K562 (cell line): ENCODE results near the gene ATF3. TPM values are rescaled to one million over a fixed set of nuclear protein-coding genes. Genes with fewer than 3 reads are reported as not detected.

Source experiments
- ATF1 ChIP-seq, 2 experiments: fragments of 450-650 bp in 1 of 2; IDR thresholded peaks; 2 replicates each; pipeline ENCODE4 v1.6.1; 2016; ENCODE audit warnings: missing compliant biosample characterization in 1 of 2, missing genetic modification characterization in 1 of 2
- CHD4 ChIP-seq: fragments of 200-600 bp; sonication (generic); IDR thresholded peaks from 3 replicates; pipeline ENCODE4 v1.6.1; 2012; ENCODE audit warnings: low read depth, mild to moderate bottlenecking, mixed read lengths, low read length, inconsistent platforms; ENCODE audit not compliant: insufficient read depth, insufficient replicate concordance, poor library complexity, severe bottlenecking
- ETV1 ChIP-seq: fragments of 450-650 bp; conservative IDR thresholded peaks from 2 replicates; pipeline ENCODE4 v1.6.1; 2016; ENCODE audit warnings: missing genetic modification characterization, control low read depth, low read depth, missing compliant biosample characterization
- FUS ChIP-seq: fragments of 200-400 bp; formaldehyde crosslinking; optimal IDR thresholded peaks from 2 replicates; pipeline ENCODE3; 2017; ENCODE audit warnings: low read depth, low read length
- HINFP ChIP-seq: fragments of 450-650 bp; conservative IDR thresholded peaks from 2 replicates; pipeline ENCODE4 v1.6.1; 2016; ENCODE audit warnings: missing genetic modification characterization, low read depth, mild to moderate bottlenecking, control low read depth, missing compliant biosample characterization
- MTF1 ChIP-seq: fragments of 250-450 bp; sonication (Bioruptor Pico); IDR thresholded peaks from 2 replicates; pipeline ENCODE4 v1.9.0; 2021; ENCODE audit warnings: moderate library complexity, mild to moderate bottlenecking, inconsistent platforms, borderline replicate concordance
- RREB1 ChIP-seq: fragments of 250-450 bp; sonication (Bioruptor Pico); IDR thresholded peaks from 2 replicates; pipeline ENCODE4 v1.4.0; 2020
- SRSF7 ChIP-seq: fragments of 200-400 bp; formaldehyde crosslinking; optimal IDR thresholded peaks from 2 replicates; pipeline ENCODE3; 2017; ENCODE audit warnings: mild to moderate bottlenecking, low read depth, low read length
- THRB ChIP-seq: fragments of 450-650 bp; formaldehyde crosslinking; conservative IDR thresholded peaks from 2 replicates; pipeline ENCODE4 v1.4.0; 2022; ENCODE audit warnings: mild to moderate bottlenecking, missing genetic modification characterization
- TSHZ1 ChIP-seq: fragments of 250-450 bp; sonication (Bioruptor Pico); IDR thresholded peaks from 2 replicates; pipeline ENCODE4 v1.4.0; 2020; ENCODE audit warnings: mild to moderate bottlenecking, moderate library complexity
- ZNF77 ChIP-seq: fragments of 250-450 bp; sonication (Bioruptor Pico); IDR thresholded peaks from 2 replicates; pipeline ENCODE4 v1.5.0; 2020
- polyA plus RNA-seq, 8 experiments: library from polyadenylated mRNA; depleted of rRNA in 4 of 8; stranded (reverse) in 5 of 8; unstranded in 3 of 8; fragments of >200 nt; fragmentation: Nextera tagmentation in 2 of 8; fragmentation: Illumina TruSeq in 1 of 8; extraction: Ambion mirVana in 2 of 8; extraction: Trizol in 1 of 8; gene quantifications; 2 replicates each; pipeline versions ENCODE4 v1.2.1 to v1.2.3, GENCODE V29; 2011 to 2014; ENCODE audit warnings: inconsistent platforms in 1 of 8, missing spikeins in 1 of 8
- total RNA-seq, 7 experiments: library from RNA; depleted of rRNA in 6 of 7; stranded (reverse); fragments of >200 nt in 6 of 7; fragmentation: Illumina TruSeq in 2 of 7; extraction: Trizol in 2 of 7; gene quantifications; 2 replicates each; pipeline versions ENCODE4 v1.2.1 to v1.2.3, GENCODE V29; 2011 to 2021; ENCODE audit warnings: low replicate concordance in 1 of 7

The ATF3 gene
- total and polyA plus RNA-seq, 9 of the 15 experiments (the other 6 are each of a cell fraction or from before 2014, with no cell fraction given): 3.5 to 28.2 (median 19.8) TPM

- TF ChIP-seq ZNF77 (CRISPR knock-in tag) (no peak), TSHZ1 (CRISPR knock-in tag) (no peak), MTF1 (CRISPR knock-in tag) (no peak), SRSF7 (no peak), ATF1 (CRISPR knock-in tag; IDR thresholded peaks at IDR 0.05) (no peak), ATF1 (tag; IDR thresholded peaks at IDR 0.05) (peak; percentile 40), HINFP (tag) (no peak), RREB1 (CRISPR knock-in tag) (no peak), FUS (no peak), THRB (CRISPR knock-in tag) (0 out of 2 replicates have a peak, but pooled peaks have one; percentile 13), ETV1 (tag) (no peak), CHD4 (no peak)
These were observed 36.4 kb downstream of the ATF3 start (continued) for GRCh38 chr1:212644866-212645545.
